HL-60 (cell line): Measurements from ENCODE around the gene PGGHG.

Experiments
- DNase-seq, 2 experiments: peaks; one replicate each; pipeline ENCODE4 v3.0.0-alpha.2; 2010 to 2020; ENCODE audit warnings: low read depth in 1 of 2, low spot score in 1 of 2
- H3K27ac ChIP-seq: fragments of 250-450 bp; sonication (Bioruptor Pico); replicated peaks from 2 replicates; pipeline ENCODE4 v1.5.1; 2020; ENCODE audit warnings: mild to moderate bottlenecking, moderate library complexity
- H3K27me3 ChIP-seq: fragments of 250-450 bp; sonication (Bioruptor Pico); 2 replicates; pipeline ENCODE4 v1.5.1; 2021; ENCODE audit warnings: mild to moderate bottlenecking, moderate library complexity; ENCODE audit not compliant: insufficient read depth, poor library complexity, severe bottlenecking
- H3K4me3 ChIP-seq: replicated peaks from 2 replicates; pipeline ENCODE4 v1.5.1; 2011; ENCODE audit warnings: mild to moderate bottlenecking, control low read depth, low read length; ENCODE audit not compliant: insufficient read depth
- GABPA ChIP-seq: IDR thresholded peaks from 2 replicates; pipeline ENCODE4 v1.6.1; 2012; ENCODE audit warnings: low read depth
- POLR2AphosphoS5 ChIP-seq: IDR thresholded peaks from 2 replicates; pipeline ENCODE4 v1.6.1; 2012; ENCODE audit warnings: low read depth
- SPI1 ChIP-seq: IDR thresholded peaks from 2 replicates; pipeline ENCODE4 v1.6.1; 2012; ENCODE audit warnings: low read depth, mild to moderate bottlenecking, borderline replicate concordance
- TF ChIP-seq, protein P1 (sequence below): IDR thresholded peaks from 2 replicates; pipeline ENCODE4 v1.6.1; 2012; ENCODE audit warnings: low read depth; ENCODE audit not compliant: insufficient replicate concordance
- TF ChIP-seq, protein P2 (sequence below): IDR thresholded peaks from one replicate; pipeline ENCODE4 v1.5.1; 2011; ENCODE audit warnings: low read length, control low read depth, inconsistent platforms; ENCODE audit not compliant: insufficient read depth

The PGGHG gene

DNA sequence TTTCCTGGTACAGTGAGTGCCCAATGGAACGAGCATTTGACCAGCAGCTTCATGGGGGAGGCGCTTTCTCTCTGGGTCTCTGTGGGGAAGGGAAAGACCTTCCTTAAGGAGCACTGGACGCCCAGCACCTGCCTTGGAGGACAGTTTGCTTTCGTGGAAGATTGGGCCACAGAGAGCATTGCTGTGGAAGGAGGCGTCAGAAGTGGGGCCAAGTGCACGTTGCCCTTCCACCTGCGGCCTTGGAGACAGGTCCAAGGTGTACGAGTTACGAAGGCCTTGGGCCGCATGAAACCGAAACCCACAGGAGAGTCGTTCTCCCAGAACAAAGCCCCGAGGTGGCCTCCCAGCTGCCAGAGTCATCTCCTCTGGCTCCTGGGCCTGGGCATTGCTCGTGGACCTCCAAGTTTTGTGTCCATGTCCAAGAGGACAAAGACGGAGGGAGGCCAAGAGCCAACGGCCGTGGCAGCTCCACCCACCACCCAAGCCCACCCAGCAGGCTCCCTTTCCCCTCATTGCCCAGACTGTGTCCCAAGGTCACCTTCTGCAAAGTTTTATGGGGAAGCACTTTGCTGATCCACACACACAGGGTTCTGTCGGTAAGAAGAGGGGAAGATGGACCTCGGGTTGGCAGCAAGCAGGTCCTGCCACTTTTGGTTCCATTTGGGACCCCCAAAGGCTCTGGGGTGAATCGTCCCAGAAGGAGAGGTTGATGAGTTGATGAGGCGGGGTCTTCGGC lies 16.6 kb upstream of the PGGHG start:
- DNase-seq, result no peak
- TF ChIP-seq GABPA (no peak), POLR2AphosphoS5 (no peak), SPI1 (no peak)
- TF ChIP-seq, protein P1, sequence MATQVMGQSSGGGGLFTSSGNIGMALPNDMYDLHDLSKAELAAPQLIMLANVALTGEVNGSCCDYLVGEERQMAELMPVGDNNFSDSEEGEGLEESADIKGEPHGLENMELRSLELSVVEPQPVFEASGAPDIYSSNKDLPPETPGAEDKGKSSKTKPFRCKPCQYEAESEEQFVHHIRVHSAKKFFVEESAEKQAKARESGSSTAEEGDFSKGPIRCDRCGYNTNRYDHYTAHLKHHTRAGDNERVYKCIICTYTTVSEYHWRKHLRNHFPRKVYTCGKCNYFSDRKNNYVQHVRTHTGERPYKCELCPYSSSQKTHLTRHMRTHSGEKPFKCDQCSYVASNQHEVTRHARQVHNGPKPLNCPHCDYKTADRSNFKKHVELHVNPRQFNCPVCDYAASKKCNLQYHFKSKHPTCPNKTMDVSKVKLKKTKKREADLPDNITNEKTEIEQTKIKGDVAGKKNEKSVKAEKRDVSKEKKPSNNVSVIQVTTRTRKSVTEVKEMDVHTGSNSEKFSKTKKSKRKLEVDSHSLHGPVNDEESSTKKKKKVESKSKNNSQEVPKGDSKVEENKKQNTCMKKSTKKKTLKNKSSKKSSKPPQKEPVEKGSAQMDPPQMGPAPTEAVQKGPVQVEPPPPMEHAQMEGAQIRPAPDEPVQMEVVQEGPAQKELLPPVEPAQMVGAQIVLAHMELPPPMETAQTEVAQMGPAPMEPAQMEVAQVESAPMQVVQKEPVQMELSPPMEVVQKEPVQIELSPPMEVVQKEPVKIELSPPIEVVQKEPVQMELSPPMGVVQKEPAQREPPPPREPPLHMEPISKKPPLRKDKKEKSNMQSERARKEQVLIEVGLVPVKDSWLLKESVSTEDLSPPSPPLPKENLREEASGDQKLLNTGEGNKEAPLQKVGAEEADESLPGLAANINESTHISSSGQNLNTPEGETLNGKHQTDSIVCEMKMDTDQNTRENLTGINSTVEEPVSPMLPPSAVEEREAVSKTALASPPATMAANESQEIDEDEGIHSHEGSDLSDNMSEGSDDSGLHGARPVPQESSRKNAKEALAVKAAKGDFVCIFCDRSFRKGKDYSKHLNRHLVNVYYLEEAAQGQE, result no peak
- TF ChIP-seq, protein P2, sequence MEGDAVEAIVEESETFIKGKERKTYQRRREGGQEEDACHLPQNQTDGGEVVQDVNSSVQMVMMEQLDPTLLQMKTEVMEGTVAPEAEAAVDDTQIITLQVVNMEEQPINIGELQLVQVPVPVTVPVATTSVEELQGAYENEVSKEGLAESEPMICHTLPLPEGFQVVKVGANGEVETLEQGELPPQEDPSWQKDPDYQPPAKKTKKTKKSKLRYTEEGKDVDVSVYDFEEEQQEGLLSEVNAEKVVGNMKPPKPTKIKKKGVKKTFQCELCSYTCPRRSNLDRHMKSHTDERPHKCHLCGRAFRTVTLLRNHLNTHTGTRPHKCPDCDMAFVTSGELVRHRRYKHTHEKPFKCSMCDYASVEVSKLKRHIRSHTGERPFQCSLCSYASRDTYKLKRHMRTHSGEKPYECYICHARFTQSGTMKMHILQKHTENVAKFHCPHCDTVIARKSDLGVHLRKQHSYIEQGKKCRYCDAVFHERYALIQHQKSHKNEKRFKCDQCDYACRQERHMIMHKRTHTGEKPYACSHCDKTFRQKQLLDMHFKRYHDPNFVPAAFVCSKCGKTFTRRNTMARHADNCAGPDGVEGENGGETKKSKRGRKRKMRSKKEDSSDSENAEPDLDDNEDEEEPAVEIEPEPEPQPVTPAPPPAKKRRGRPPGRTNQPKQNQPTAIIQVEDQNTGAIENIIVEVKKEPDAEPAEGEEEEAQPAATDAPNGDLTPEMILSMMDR, result no peak
- Histone ChIP-seq H3K4me3 (no peak overlapping the region), H3K27ac (no peak overlapping the region), H3K27me3 (no peaks in the 10 kb centered on the region)

DNA sequence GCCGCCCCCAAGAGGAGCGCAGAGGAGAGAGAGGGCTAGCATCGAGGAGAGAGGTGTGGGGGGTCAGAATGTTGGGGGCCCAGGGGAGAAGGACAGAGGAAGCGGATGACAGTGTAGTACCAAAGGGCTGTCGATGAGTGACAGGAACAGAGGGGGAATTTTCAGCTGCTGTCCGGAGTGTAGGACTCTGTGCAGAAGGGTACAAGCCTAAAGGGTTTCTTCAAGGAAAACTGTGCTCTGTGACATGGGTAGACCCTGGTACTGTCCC lies 16.1 kb upstream of the PGGHG start:
- Histone ChIP-seq H3K4me3 (no peak overlapping the region), H3K27me3 (no peaks in the 10 kb centered on the region), H3K27ac (no peak overlapping the region)
- TF ChIP-seq POLR2AphosphoS5, result no peak
- no peak for TF ChIP-seq SPI1
- TF ChIP-seq, protein P1, result no peak
- no peak for TF ChIP-seq GABPA
- TF ChIP-seq, protein P2, result no peak
- no peak for DNase-seq

DNA sequence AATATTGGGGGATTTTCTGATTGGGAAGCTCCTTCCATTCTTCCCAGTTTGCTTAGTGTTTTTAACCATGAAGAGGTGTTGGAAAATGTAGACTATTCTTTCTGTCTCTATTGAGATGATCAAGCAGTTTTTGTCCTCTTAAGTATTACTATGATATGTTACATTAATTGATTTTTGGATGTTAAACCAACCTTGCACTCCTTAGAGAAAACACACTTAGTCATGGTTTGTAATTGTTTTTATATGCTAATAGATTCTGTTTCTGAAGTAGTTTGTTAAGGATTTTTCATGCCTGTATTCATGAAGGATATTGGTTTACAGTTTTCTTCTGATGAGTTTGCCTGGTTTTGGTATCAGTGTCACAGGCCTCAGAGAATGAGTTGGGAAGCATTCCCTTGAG lies 12.7 kb upstream of the PGGHG start:
- H3K27me3 ChIP-seq, result peaks cover 18% of the 10 kb centered on the region
- TF ChIP-seq, protein P1, result no peak
- TF ChIP-seq GABPA (no peak), POLR2AphosphoS5 (no peak), SPI1 (no peak)
- TF ChIP-seq, protein P2, result no peak
- DNase-seq, result no peak
- H3K27ac ChIP-seq, result no peak overlapping the region
- H3K4me3 ChIP-seq, result no peak overlapping the region
